Measurements from ENCODE around the gene LRCH1.
A peak's percentile ranks its signal among the peaks of the same experiment; 100 is the strongest.

LRCH1 gene

GRCh38 chr13:46535825-46536224 is 17.1 kb upstream of the LRCH1 start:
- no peak for DNase-seq (ENCODE audit: low read depth)

GRCh38 chr13:46536341-46536740 is 16.6 kb upstream of the LRCH1 start:
- DNase-seq (ENCODE audit: low read depth): no peak

GRCh38 chr13:46539231-46539630 is 13.7 kb upstream of the LRCH1 start:
- no peak for DNase-seq (ENCODE audit: low read depth)

- DNase-seq (ENCODE audit: low read depth): no peak
Measured at GRCh38 chr13:46541210-46541609, 11.8 kb upstream of the LRCH1 start.

- no peak for DNase-seq (ENCODE audit: low read depth)
Measured at GRCh38 chr13:46542833-46543232, 10.1 kb upstream of the LRCH1 start.

GRCh38 chr13:46543287-46543686 is 9.7 kb upstream of the LRCH1 start:
- no peak for DNase-seq (ENCODE audit: low read depth)

- DNase-seq (ENCODE audit: low read depth): no peak
Measured at GRCh38 chr13:46544208-46544607, 8.8 kb upstream of the LRCH1 start.

GRCh38 chr13:46544811-46545210 is 8.2 kb upstream of the LRCH1 start:
- DNase-seq (ENCODE audit: low read depth): no peak

GRCh38 chr13:46546084-46546768 is 6.7 kb upstream of the LRCH1 start:
- DNase-seq (ENCODE audit: low read depth): no peak

GRCh38 chr13:46550822-46551221 is 2.1 kb upstream of the LRCH1 start:
- no peak for DNase-seq (ENCODE audit: low read depth)

- peak; percentile 30 for DNase-seq (ENCODE audit: low read depth)
Measured at GRCh38 chr13:46551410-46552302, 1.3 kb upstream of the LRCH1 start.

- DNase-seq (ENCODE audit: low read depth): no peak
Measured at GRCh38 chr13:46552303-46552682, 677 bp upstream of the LRCH1 start.

- DNase-seq (ENCODE audit: low read depth): no peak
Measured at GRCh38 chr13:46553521-46553885, 533 bp downstream of the LRCH1 start.

- DNase-seq (ENCODE audit: low read depth): peak; percentile 57
Measured at GRCh38 chr13:46553886-46554858, 1.2 kb downstream of the LRCH1 start.

GRCh38 chr13:46554951-46555350 is 2.0 kb downstream of the LRCH1 start:
- DNase-seq (ENCODE audit: low read depth): no peak

GRCh38 chr13:46555722-46556417 is 2.9 kb downstream of the LRCH1 start:
- DNase-seq (ENCODE audit: low read depth): no peak

- DNase-seq (ENCODE audit: low read depth): no peak
Measured at GRCh38 chr13:46556418-46556779, 3.4 kb downstream of the LRCH1 start.

GRCh38 chr13:46559272-46559805 is 6.4 kb downstream of the LRCH1 start:
- no peak for DNase-seq (ENCODE audit: low read depth)

GRCh38 chr13:46560778-46561177 is 7.8 kb downstream of the LRCH1 start:
- DNase-seq (ENCODE audit: low read depth): no peak

- no peak for DNase-seq (ENCODE audit: low read depth)
Measured at GRCh38 chr13:46561286-46561685, 8.3 kb downstream of the LRCH1 start.

- DNase-seq (ENCODE audit: low read depth): no peak
Measured at GRCh38 chr13:46561691-46562090, 8.7 kb downstream of the LRCH1 start.

GRCh38 chr13:46562152-46562551 is 9.2 kb downstream of the LRCH1 start:
- no peak for DNase-seq (ENCODE audit: low read depth)
